SKM-1 (cell line): ENCODE data around the gene UPK1A.
"Not testable (repeated sequence)": the region's sequence is repeated elsewhere in the genome, so short reads cannot be mapped to it uniquely, and the experiment has no call there.

ENCODE experiments used
- DNase-seq: peaks from one replicate; lab custom pipeline; 2025; ENCODE audit not compliant: unreplicated experiment; lab: John Stamatoyannopoulos, UW

Gene UPK1A

DNA sequence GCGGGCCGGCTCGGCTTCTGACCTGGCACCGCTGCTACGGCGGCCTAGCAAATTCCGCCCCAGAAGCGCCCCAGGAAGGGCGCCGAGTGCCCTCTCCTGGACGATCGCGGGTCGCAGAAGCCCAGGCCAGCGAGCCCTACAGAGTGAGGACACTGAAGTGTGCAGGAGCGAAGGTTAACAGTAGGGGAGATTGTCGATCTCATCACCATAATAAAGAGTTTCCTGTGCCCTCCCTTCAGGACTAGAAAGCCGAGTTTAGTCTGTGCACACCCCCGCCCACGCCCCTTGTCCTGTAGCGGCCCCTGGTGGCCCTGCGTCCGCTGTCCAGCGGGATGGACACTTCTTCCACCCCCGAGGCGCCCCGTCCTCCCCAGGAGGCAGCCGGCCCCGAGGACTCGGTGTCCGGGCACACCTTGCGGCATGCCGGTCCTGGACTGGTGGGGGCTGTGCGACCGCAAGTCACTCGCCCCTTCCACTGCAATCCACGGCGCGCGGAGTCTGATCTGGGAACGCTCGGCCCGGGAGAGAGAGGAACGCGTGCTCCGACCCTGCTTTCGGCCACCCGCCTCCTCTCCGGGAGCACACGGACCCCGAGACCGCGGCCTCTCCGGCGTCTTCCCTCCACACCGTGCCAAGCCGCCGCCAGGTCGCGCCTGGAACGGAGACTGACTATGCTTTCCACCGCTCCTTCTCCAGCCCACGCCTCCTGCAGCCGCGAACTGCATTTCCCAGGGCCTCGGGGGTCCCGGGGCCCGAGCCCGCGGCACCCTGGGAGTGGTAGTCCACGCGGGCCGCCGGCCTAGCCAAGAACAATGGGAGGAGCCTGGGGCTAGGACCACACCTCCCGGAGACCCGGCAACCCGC lies 50.7 kb downstream of the UPK1A start:
- peak; percentile 95 for DNase-seq

DNA sequence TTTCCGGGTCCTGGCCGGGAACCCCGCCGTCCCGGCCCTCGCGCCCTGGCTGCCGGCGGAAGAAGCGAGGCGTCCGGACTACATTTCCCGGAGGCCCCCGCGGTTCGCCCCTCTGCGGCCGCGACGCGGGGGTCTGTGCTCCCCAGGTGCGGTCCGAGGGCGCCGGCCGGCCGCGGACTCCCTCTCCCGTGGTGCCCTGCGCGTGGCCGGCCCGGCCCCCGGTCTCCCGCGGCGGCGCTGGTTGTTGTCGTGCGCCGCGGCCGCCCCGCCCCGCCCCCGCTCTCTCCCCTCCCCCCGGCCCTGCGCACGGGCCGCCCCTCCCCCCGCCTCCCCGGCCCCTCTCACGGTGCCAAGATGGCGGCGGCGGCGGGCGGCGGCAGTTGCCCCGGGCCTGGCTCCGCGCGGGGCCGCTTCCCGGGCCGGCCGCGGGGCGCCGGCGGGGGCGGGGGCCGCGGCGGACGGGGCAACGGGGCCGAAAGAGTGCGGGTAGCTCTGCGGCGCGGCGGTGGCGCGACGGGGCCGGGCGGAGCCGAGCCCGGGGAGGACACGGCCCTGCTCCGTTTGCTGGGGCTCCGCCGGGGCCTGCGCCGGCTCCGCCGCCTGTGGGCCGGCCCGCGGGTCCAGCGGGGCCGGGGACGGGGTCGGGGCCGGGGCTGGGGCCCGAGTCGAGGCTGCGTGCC lies 51.5 kb downstream of the UPK1A start, which contains the start of gene KMT2B:
TSS of gene KMT2B (plus strand) at position 339 of the 680 bp plus-strand sequence. CDS start at position 355, 16 bp downstream.
- DNase-seq: no peak

DNA sequence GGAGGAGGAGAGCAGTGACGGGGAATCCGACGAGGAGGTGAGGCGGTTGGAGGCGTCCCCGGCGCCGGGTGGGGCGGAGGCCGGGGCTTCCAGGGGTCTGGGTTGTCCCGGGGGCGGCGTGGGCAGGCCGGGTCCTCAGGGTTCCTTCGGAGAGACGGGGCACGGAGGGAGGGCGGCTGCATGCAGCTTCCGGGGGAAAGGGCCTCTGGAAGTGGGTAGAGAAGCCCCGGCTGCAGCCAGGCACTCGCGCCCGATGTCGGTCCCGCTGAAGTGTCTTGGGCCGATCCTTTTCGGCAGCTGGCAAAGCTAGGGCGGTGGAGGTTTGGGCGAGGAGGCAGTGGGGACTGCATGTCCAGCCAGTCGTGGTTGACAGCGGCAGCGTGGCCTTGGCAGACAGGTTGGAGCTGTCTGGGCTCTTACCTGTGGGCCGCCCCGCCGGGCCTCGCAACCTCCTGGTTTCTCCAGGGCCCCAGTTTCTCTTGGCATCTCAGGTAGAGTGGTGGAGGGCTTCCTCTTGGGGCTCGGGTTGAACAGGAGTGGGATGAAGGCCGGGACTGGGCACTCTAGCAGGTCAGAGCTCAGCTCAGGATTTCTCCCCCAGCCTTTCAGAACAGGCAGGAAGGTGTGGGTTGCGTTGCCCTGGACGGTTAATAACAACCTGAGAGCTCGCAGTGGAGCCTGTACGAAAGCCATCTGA lies 52.2 kb downstream of the UPK1A start:
- DNase-seq: no peak

DNA sequence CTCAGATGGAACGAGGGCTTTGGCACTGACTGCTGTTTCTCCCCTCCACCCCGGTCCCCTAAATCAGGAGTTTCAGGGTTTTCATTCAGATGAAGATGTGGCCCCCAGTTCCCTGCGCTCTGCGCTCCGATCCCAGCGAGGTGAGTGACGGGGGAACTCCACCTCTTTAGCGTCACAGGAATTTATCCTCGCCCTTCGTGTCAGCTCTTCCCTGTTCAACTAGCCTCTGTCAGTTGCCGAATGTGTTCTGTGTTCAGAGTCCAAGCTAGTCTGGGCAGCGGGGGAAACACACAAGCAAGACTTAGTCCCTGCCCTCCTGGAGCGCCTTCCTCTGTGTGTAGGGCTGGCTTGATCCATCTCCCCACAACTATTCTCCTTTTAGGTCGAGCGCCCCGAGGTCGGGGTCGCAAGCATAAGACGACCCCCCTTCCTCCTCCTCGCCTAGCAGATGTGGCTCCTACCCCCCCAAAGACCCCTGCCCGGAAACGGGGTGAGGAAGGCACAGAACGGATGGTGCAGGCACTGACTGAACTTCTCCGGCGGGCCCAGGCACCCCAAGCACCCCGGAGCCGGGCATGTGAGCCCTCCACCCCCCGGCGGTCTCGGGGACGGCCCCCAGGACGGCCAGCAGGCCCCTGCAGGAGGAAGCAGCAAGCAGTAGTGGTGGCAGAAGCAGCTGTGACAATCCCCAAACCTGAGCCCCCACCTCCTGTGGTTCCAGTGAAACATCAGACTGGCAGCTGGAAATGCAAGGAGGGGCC lies 53.3 kb downstream of the UPK1A start:
- no peak for DNase-seq

DNA sequence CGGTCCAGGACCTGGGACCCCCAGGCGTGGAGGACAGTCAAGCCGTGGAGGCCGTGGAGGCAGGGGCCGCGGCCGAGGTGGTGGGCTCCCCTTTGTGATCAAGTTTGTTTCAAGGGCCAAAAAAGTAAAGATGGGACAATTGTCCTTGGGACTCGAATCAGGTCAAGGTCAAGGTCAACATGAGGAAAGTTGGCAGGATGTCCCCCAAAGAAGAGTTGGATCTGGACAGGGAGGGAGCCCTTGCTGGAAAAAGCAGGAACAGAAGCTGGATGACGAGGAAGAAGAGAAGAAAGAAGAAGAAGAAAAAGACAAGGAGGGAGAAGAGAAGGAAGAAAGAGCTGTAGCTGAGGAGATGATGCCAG lies 53.8 kb downstream of the UPK1A start:
- DNase-seq: no peak

DNA sequence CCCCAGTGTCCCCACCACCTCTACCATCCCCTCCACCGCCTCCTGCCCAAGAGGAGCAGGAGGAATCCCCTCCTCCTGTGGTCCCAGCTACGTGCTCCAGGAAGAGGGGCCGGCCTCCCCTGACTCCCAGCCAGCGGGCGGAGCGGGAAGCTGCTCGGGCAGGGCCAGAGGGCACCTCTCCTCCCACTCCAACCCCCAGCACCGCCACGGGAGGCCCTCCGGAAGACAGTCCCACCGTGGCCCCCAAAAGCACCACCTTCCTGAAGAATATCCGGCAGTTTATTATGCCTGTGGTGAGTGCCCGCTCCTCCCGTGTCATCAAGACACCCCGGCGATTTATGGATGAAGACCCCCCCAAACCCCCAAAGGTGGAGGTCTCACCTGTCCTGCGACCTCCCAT lies 54.3 kb downstream of the UPK1A start:
- DNase-seq: no peak

DNA sequence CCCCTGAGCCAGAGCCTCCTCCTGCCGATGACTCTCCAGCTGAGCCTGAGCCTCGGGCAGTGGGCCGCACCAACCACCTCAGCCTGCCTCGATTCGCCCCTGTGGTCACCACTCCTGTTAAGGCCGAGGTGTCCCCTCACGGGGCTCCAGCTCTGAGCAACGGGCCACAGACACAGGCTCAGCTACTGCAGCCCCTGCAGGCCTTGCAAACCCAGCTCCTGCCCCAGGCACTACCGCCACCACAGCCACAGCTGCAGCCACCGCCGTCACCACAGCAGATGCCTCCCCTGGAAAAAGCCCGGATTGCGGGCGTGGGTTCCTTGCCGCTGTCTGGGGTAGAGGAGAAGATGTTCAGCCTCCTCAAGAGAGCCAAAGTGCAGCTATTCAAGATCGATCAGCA lies 55.1 kb downstream of the UPK1A start:
- DNase-seq: no peak

DNA sequence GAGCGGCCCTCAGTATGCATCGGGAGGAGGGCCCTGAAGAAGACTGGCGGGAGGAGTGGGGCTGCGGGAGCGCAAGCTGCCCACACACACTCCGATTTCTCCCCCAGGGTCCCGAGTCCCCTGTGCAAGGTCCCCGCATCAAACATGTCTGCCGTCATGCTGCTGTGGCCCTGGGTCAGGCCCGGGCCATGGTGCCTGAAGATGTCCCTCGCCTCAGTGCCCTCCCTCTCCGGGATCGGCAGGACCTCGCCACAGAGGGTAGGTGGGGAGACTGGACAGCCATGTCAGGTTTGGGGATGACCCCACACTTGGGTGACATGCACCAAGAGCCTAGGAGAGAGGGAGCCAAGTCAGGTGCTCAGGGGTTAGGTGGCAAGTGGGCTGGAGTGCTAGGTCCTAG lies 56.1 kb downstream of the UPK1A start:
- DNase-seq: no peak

DNA sequence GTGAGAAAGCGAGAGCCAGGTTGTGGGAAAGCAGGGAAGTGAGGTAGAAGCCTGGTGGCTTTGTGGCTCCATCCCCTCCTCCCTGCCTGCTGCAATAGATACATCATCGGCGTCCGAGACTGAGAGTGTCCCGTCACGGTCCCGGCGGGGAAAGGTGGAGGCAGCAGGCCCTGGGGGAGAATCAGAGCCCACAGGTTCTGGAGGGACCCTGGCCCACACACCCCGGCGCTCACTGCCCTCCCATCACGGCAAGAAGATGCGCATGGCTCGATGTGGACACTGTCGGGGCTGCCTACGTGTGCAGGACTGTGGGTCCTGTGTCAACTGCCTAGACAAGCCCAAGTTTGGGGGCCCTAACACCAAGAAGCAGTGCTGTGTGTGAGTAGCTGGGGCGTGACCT lies 56.6 kb downstream of the UPK1A start:
- no peak for DNase-seq

DNA sequence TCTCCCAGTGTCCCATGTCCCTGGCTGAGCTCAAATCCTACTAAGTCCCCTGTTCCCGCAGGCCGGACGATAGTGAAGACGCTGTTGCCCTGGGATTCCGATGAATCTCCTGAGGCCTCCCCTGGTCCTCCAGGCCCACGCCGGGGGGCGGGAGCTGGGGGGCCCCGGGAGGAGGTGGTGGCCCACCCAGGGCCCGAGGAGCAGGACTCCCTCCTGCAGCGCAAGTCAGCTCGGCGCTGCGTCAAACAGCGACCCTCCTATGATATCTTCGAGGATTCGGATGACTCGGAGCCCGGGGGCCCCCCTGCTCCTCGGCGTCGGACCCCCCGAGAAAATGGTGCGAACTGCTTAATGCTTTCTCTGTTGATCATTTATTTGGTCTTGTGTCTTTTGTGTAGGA lies 57.4 kb downstream of the UPK1A start:
- no peak for DNase-seq

DNA sequence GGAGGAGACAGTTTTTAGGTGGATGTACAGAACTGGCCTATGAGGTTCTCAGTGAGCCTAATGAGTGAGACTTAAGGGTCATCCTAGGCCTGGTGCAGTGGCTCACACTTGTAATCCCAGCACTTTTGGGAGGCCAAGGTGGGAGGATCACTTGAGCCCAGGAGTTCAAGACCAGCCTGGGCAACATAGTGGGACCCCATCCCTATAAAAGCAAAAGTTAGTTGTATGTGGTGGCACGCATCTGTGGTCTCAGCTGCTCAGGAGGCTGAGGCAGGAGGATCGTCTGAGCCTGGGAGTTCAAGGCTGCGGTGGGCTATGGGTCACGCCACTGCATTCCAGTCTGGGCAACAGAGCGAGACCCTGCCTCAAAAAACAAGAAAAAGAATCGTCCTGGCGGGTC lies 57.8 kb downstream of the UPK1A start:
- DNase-seq: not testable (repeated sequence)

DNA sequence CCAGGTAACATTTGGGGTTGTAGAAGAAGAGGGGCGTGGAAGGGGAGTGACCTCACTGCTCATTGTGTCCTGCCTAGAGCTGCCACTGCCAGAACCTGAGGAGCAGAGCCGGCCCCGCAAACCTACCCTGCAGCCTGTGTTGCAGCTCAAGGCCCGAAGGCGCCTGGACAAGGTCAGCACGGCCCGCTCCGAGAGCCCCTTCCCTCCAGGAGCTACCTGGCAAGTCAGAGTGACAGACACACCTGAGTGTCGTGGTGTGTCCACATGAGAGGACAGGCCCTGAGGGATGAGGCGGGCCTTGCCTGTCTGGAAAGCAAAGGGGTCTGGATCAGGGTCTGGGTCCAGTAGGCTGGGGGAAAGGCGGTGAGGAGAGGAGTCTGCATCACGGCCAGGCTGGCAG lies 58.2 kb downstream of the UPK1A start:
- DNase-seq: no peak

DNA sequence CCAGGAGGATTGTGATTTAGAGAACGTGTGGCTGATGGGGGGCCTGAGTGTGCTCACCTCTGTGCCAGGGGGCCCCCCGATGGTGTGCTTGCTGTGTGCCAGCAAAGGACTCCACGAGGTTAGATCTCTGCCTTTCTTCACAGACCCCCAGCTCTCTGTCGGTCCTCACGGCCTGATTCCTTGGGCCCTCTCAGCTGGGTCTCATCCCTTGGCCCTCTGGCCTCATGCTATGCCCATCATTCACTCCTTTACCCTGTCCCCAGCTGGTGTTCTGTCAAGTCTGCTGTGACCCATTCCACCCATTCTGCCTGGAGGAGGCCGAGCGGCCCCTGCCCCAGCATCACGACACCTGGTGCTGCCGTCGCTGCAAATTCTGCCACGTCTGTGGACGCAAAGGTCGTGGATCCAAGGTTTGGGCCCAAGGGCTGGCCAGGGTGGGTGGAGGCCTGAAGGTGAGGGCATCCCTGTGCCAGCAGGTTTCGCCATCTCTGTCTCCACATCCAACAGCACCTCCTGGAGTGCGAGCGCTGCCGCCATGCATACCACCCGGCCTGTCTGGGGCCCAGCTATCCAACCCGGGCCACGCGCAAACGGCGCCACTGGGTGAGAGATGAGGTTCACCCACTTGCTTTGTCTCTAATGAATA lies 59.0 kb downstream of the UPK1A start:
- DNase-seq: no peak

DNA sequence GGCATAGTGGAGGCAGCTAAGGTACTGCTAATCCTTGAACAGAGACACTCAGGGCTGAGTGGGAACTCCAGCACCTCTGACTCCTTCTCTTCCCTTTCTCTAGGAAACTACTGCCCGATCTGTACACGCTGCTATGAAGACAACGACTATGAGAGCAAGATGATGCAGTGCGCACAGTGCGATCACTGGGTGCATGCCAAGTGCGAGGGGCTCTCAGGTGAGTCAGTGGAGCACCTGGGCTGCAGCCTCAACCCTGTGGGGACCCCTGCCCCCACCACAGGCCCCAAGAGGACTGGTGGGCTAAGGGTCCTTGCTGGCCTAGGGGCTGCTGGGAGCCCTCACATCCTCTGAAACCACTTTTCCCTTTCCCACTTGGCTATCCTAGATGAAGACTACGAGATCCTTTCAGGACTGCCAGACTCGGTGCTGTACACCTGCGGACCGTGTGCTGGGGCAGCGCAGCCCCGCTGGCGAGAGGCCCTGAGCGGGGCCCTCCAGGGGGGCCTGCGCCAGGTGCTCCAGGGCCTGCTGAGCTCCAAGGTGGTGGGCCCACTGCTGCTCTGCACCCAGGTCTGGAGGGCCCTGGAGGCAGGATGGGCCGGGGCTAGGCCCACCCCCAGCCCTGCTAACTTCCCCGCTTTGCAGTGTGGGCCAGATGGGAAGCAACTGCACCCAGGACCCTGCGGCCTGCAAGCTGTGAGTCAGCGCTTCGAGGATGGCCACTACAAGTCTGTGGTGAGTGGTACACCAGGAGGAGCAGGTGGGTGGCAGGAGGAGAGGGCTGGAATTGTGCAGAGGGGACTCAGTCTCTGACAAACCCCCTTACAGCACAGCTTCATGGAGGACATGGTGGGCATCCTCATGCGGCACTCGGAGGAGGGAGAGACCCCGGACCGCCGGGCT lies 61.0 kb downstream of the UPK1A start:
- DNase-seq: no peak
